Measurements from ENCODE around the gene DISP2.

GRCh38 chr15:40335938-40336743, 21.9 kb upstream of the DISP2 start:
- TF ChIP-seq, protein P1, sequence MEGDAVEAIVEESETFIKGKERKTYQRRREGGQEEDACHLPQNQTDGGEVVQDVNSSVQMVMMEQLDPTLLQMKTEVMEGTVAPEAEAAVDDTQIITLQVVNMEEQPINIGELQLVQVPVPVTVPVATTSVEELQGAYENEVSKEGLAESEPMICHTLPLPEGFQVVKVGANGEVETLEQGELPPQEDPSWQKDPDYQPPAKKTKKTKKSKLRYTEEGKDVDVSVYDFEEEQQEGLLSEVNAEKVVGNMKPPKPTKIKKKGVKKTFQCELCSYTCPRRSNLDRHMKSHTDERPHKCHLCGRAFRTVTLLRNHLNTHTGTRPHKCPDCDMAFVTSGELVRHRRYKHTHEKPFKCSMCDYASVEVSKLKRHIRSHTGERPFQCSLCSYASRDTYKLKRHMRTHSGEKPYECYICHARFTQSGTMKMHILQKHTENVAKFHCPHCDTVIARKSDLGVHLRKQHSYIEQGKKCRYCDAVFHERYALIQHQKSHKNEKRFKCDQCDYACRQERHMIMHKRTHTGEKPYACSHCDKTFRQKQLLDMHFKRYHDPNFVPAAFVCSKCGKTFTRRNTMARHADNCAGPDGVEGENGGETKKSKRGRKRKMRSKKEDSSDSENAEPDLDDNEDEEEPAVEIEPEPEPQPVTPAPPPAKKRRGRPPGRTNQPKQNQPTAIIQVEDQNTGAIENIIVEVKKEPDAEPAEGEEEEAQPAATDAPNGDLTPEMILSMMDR (IDR thresholded peaks at IDR 0.05; ENCODE audit: control extremely low read depth in 1 of 3, insufficient read depth in 1 of 3, low read depth in 1 of 3, low read length in 3 of 3), result no peak
- TF ChIP-seq GABPA (IDR thresholded peaks at IDR 0.05; ENCODE audit: borderline replicate concordance, insufficient read depth, low read length) (no peak), SIX5 (IDR thresholded peaks at IDR 0.05; ENCODE audit: low read depth, low read length) (no peak)

Data from H1 (cell line).